CD4-positive, alpha-beta T cell (primary cell): ENCODE measurements around the gene MAST4. TPM values are rescaled to one million over a fixed set of nuclear protein-coding genes. Genes with fewer than 3 reads are reported as not detected.

Experiments used
- ATAC-seq: fragments of 200-7000 bp; cut with Tn5 transposase; one replicate; pipeline ENCODE4 v1.10.0; 2022; ENCODE audit warnings: mild to moderate bottlenecking; ENCODE audit not compliant: poor library complexity
- CTCF ChIA-PET: fragments of 350-600 bp; sonication (Branson Sonifier 250); formaldehyde crosslinking; loops from one replicate; lab custom pipeline; 2021; ENCODE audit warnings: antibody characterized with exemption, inconsistent platforms; lab: Charles Lee
- POLR2A ChIA-PET: fragments of 350-600 bp; sonication (Branson Sonifier 250); formaldehyde crosslinking; loops from one replicate; lab custom pipeline; 2021; ENCODE audit warnings: antibody characterized with exemption, inconsistent platforms; lab: Charles Lee
- DNase-seq, 14 experiments: peaks; one replicate each; pipeline ENCODE4 v3.0.0-alpha.2; 2013 to 2020; ENCODE audit warnings: mixed read lengths in 2 of 14
- H3K27ac ChIP-seq, 2 donors: one replicate each; pipeline versions ENCODE4 v1.5.1 to v1.7.0; 2013; ENCODE audit warnings: low read length in 2 of 2, low read depth in 1 of 2, mild to moderate bottlenecking in 1 of 2
- H3K27me3 ChIP-seq, 2 experiments: 1 replicate in 1 of 2; 2 replicates in 1 of 2; pipeline versions ENCODE4 v1.6.1 to v1.7.0; 2013; ENCODE audit warnings: low read length in 2 of 2, control low read depth in 1 of 2, mild to moderate bottlenecking in 1 of 2, moderate library complexity in 1 of 2; ENCODE audit not compliant: insufficient read depth in 2 of 2, control insufficient read depth in 1 of 2
- H3K36me3 ChIP-seq: one replicate; pipeline ENCODE4 v1.6.1; 2013; ENCODE audit warnings: low read length, control low read depth; ENCODE audit not compliant: insufficient read depth
- H3K4me1 ChIP-seq: one replicate; pipeline ENCODE4 v1.6.1; 2013; ENCODE audit warnings: low read length, control low read depth; ENCODE audit not compliant: insufficient read depth
- H3K4me3 ChIP-seq: one replicate; pipeline ENCODE4 v1.5.1; 2013; ENCODE audit warnings: mild to moderate bottlenecking, low read length, moderate library complexity
- H3K9me3 ChIP-seq, 2 experiments: 1 replicate in 1 of 2; 2 replicates in 1 of 2; pipeline versions ENCODE4 v1.6.1 to v1.7.0; 2013; ENCODE audit warnings: low read length in 2 of 2, mild to moderate bottlenecking in 2 of 2, control low read depth in 1 of 2, moderate library complexity in 1 of 2; ENCODE audit not compliant: control insufficient read depth in 1 of 2, insufficient read depth in 1 of 2
- H3K27ac Mint-ChIP-seq: one replicate; pipeline ENCODE4 v1.8.0; 2020; ENCODE audit warnings: mixed read lengths
- H3K27me3 Mint-ChIP-seq: one replicate; pipeline ENCODE4 v1.8.0; 2021; ENCODE audit warnings: mixed read lengths
- H3K36me3 Mint-ChIP-seq: one replicate; pipeline ENCODE4 v1.8.0; 2021; ENCODE audit warnings: low read depth, mixed read lengths
- H3K4me1 Mint-ChIP-seq: one replicate; pipeline ENCODE4 v1.8.0; 2021; ENCODE audit warnings: low read depth, mixed read lengths
- H3K4me3 Mint-ChIP-seq: one replicate; pipeline ENCODE4 v1.8.0; 2020; ENCODE audit warnings: mild to moderate bottlenecking, mixed read lengths
- H3K9me3 Mint-ChIP-seq: one replicate; pipeline ENCODE4 v1.8.0; 2020; ENCODE audit warnings: mixed read lengths
- CTCF ChIP-seq: fragments of 200-600 bp; IDR thresholded peaks from one replicate; pipeline ENCODE4 v1.8.0; 2022; ENCODE audit warnings: antibody characterized with exemption, mild to moderate bottlenecking
- intact Hi-C, 2 experiments: fragments of 100-400 bp; cut with DNase I in 1 of 2; cut with micrococcal nuclease in 1 of 2; formaldehyde crosslinking; loops; one replicate each; pipeline versions ENCODE4 v1.15.1 to v1.9.0; 2023 to 2025; cut with DNase I, micrococcal nuclease
- total RNA-seq, 174 experiments: library from RNA in 2 of 174; stranded (reverse) in 2 of 174; gene quantifications; one replicate each; pipeline ENCODE4 v1.2.3 and lab custom pipeline; 2021 to 2026

The MAST4 gene
- total RNA-seq, 2 experiments from 2014 or later = 21.3 to 21.6 TPM

- H3K27ac Mint-ChIP-seq = no peak overlapping the region
- intact Hi-C loops = no loop called here
- H3K36me3 ChIP-seq = no peaks in the 10 kb centered on the region
- TF ChIP-seq CTCF = no peak
- H3K9me3 ChIP-seq = no peaks in the 10 kb centered on the region
- no peak for DNase-seq
- no peak overlapping the region for H3K27ac ChIP-seq
- no peaks in the 10 kb centered on the region for H3K4me1 ChIP-seq
- no peaks in the 10 kb centered on the region for H3K27me3 Mint-ChIP-seq
- no peaks in the 10 kb centered on the region for H3K9me3 Mint-ChIP-seq
- POLR2A ChIA-PET = no interaction called here
- no peaks in the 10 kb centered on the region for H3K27me3 ChIP-seq
- H3K4me3 ChIP-seq = no peak overlapping the region
- ATAC-seq = no peak
- no peak overlapping the region for H3K4me3 Mint-ChIP-seq
- H3K4me1 Mint-ChIP-seq = peaks cover 5% of the 10 kb centered on the region
- CTCF ChIA-PET = interaction anchor here (1.8 kb wide), 1 partner anchor 12 kb away, joined by 3 read pairs; no protein-coding TSS in a partner anchor
- H3K36me3 Mint-ChIP-seq = no peaks in the 10 kb centered on the region
Measured at GRCh38 chr5:66991746-66992145, 395.6 kb downstream of the MAST4 start.

- Histone ChIP-seq H3K27me3 (no peaks in the 10 kb centered on the region), H3K9me3 (no peaks in the 10 kb centered on the region), H3K4me1 (no peaks in the 10 kb centered on the region), H3K36me3 (no peaks in the 10 kb centered on the region), H3K4me3 (no peak overlapping the region), H3K27ac (no peak overlapping the region)
- no peaks in the 10 kb centered on the region for H3K27me3 Mint-ChIP-seq
- ChIA-PET POLR2A (no interaction called here), CTCF (no interaction called here)
- intact Hi-C loops = no loop called here
- no peak for DNase-seq
- H3K9me3 Mint-ChIP-seq = no peaks in the 10 kb centered on the region
- TF ChIP-seq CTCF = no peak
- no peak for ATAC-seq
- peaks cover 5% of the 10 kb centered on the region for H3K4me1 Mint-ChIP-seq
- H3K36me3 Mint-ChIP-seq = no peaks in the 10 kb centered on the region
- H3K4me3 Mint-ChIP-seq = no peak overlapping the region
- no peak overlapping the region for H3K27ac Mint-ChIP-seq
Measured at GRCh38 chr5:66992547-66992946, 396.4 kb downstream of the MAST4 start.

GRCh38 chr5:66993448-66993847 is 397.3 kb downstream of the MAST4 start:
- Mint-ChIP-seq H3K4me3 (no peak overlapping the region), H3K36me3 (no peaks in the 10 kb centered on the region), H3K4me1 (no peaks in the 10 kb centered on the region), H3K27me3 (no peaks in the 10 kb centered on the region), H3K9me3 (no peaks in the 10 kb centered on the region), H3K27ac (no peak overlapping the region)
- Histone ChIP-seq H3K4me3 (no peak overlapping the region), H3K9me3 (no peaks in the 10 kb centered on the region), H3K4me1 (no peaks in the 10 kb centered on the region), H3K27ac (no peak overlapping the region), H3K27me3 (no peaks in the 10 kb centered on the region), H3K36me3 (no peaks in the 10 kb centered on the region)
- TF ChIP-seq CTCF = no peak
- DNase-seq (no peak), ATAC-seq (no peak)
- POLR2A ChIA-PET = no interaction called here
- CTCF ChIA-PET = no interaction called here
- intact Hi-C loops = no loop called here
